Loucy (cell line): ENCODE measurements around the gene PRDM5.

ENCODE experiments used
- H2AFZ ChIP-seq: fragments of 200-600 bp; sonication (generic); 2 replicates; pipeline ENCODE4 v1.6.0; 2016; ENCODE audit warnings: antibody characterized with exemption, mild to moderate bottlenecking, low read length, moderate library complexity
- H3F3A ChIP-seq: fragments of 200-600 bp; 2 replicates; pipeline ENCODE4 v1.6.0; 2016; ENCODE audit warnings: antibody characterized with exemption, low read depth, mild to moderate bottlenecking
- H3K27me3 ChIP-seq: fragments of 200-600 bp; sonication (generic); 2 replicates; pipeline ENCODE4 v1.6.1; 2014; ENCODE audit warnings: low read length, mild to moderate bottlenecking; ENCODE audit not compliant: insufficient read depth, poor library complexity, severe bottlenecking
- H3K36me3 ChIP-seq: fragments of 200-600 bp; sonication (generic); 2 replicates; pipeline ENCODE4 v1.6.1; 2016; ENCODE audit warnings: low read length; ENCODE audit not compliant: insufficient read depth
- H3K4me1 ChIP-seq: fragments of 200-600 bp; sonication (generic); 2 replicates; pipeline ENCODE4 v1.5.1; 2014; ENCODE audit warnings: low read length, mild to moderate bottlenecking; ENCODE audit not compliant: insufficient read depth, poor library complexity, severe bottlenecking
- H3K4me2 ChIP-seq: fragments of 200-600 bp; sonication (generic); 2 replicates; pipeline ENCODE4 v1.6.0; 2014; ENCODE audit warnings: antibody characterized with exemption, low read length, low read depth, mild to moderate bottlenecking; ENCODE audit not compliant: poor library complexity, severe bottlenecking
- H3K4me3 ChIP-seq: fragments of 200-600 bp; sonication (generic); 2 replicates; pipeline ENCODE4 v1.5.1; 2014; ENCODE audit warnings: low read length, mild to moderate bottlenecking, mixed read lengths; ENCODE audit not compliant: poor library complexity, severe bottlenecking
- H3K79me2 ChIP-seq: fragments of 200-600 bp; sonication (generic); 2 replicates; pipeline ENCODE4 v1.6.1; 2014; ENCODE audit warnings: low read length; ENCODE audit not compliant: insufficient read depth
- H3K9ac ChIP-seq: fragments of 200-600 bp; sonication (generic); 2 replicates; pipeline ENCODE4 v1.6.0; 2014; ENCODE audit warnings: mild to moderate bottlenecking, low read depth, low read length, moderate library complexity; ENCODE audit not compliant: poor library complexity, severe bottlenecking
- H3K9me2 ChIP-seq: fragments of 200-600 bp; sonication (generic); replicated peaks from 2 replicates; pipeline ENCODE4 v1.6.1; 2016; ENCODE audit warnings: low read depth, low read length, mixed read lengths
- H3K9me3 ChIP-seq: fragments of 200-600 bp; sonication (generic); 2 replicates; pipeline ENCODE4 v1.6.1; 2014; ENCODE audit warnings: mild to moderate bottlenecking, antibody characterized with exemption, low read length, low read depth; ENCODE audit not compliant: insufficient read depth
- H4K20me1 ChIP-seq: fragments of 200-600 bp; sonication (generic); 2 replicates; pipeline ENCODE4 v1.6.0; 2014; ENCODE audit warnings: antibody characterized with exemption, low read length, mild to moderate bottlenecking; ENCODE audit not compliant: insufficient read depth, poor library complexity, severe bottlenecking
- EZH2phosphoT487 ChIP-seq: fragments of 200-600 bp; IDR thresholded peaks from 2 replicates; pipeline ENCODE4 v1.6.1; 2018; ENCODE audit warnings: antibody characterized with exemption, mild to moderate bottlenecking, moderate library complexity, borderline replicate concordance
- TF ChIP-seq, protein P1 (sequence below): fragments of 200-600 bp; sonication (generic); conservative IDR thresholded peaks from 2 replicates; pipeline ENCODE4 v1.5.1; 2014; ENCODE audit warnings: mild to moderate bottlenecking, antibody characterized with exemption, low read length

The PRDM5 gene

GRCh38 chr4:120770897-120771296 lies 151.6 kb downstream of the PRDM5 start:
- H3K79me2 ChIP-seq: no peaks in the 10 kb centered on the region
- H3K9me2 ChIP-seq: no peaks in the 10 kb centered on the region
- no peaks in the 10 kb centered on the region for H3K27me3 ChIP-seq
- no peak for TF ChIP-seq EZH2phosphoT487
- TF ChIP-seq, protein P1, sequence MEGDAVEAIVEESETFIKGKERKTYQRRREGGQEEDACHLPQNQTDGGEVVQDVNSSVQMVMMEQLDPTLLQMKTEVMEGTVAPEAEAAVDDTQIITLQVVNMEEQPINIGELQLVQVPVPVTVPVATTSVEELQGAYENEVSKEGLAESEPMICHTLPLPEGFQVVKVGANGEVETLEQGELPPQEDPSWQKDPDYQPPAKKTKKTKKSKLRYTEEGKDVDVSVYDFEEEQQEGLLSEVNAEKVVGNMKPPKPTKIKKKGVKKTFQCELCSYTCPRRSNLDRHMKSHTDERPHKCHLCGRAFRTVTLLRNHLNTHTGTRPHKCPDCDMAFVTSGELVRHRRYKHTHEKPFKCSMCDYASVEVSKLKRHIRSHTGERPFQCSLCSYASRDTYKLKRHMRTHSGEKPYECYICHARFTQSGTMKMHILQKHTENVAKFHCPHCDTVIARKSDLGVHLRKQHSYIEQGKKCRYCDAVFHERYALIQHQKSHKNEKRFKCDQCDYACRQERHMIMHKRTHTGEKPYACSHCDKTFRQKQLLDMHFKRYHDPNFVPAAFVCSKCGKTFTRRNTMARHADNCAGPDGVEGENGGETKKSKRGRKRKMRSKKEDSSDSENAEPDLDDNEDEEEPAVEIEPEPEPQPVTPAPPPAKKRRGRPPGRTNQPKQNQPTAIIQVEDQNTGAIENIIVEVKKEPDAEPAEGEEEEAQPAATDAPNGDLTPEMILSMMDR: no peak
- H3K4me3 ChIP-seq: no peak overlapping the region
- no peaks in the 10 kb centered on the region for H3F3A ChIP-seq
- H3K9me3 ChIP-seq: no peaks in the 10 kb centered on the region
- H3K4me1 ChIP-seq: no peaks in the 10 kb centered on the region
- H3K36me3 ChIP-seq: no peaks in the 10 kb centered on the region
- H3K9ac ChIP-seq: no peak overlapping the region
- H2AFZ ChIP-seq: no peak overlapping the region
- H4K20me1 ChIP-seq: no peaks in the 10 kb centered on the region
- no peak overlapping the region for H3K4me2 ChIP-seq

- no peaks in the 10 kb centered on the region for H3K36me3 ChIP-seq
- H3F3A ChIP-seq: no peaks in the 10 kb centered on the region
- H3K79me2 ChIP-seq: no peaks in the 10 kb centered on the region
- H3K4me3 ChIP-seq: no peak overlapping the region
- H2AFZ ChIP-seq: no peak overlapping the region
- H3K4me2 ChIP-seq: no peak overlapping the region
- H3K9me2 ChIP-seq: no peaks in the 10 kb centered on the region
- H3K9me3 ChIP-seq: no peaks in the 10 kb centered on the region
- TF ChIP-seq, protein P1: no peak
- no peak for TF ChIP-seq EZH2phosphoT487
- H4K20me1 ChIP-seq: no peaks in the 10 kb centered on the region
- H3K4me1 ChIP-seq: no peaks in the 10 kb centered on the region
- no peak overlapping the region for H3K9ac ChIP-seq
- no peaks in the 10 kb centered on the region for H3K27me3 ChIP-seq
Measured at GRCh38 chr4:120769227-120769626, 153.3 kb downstream of the PRDM5 start.

DNA sequence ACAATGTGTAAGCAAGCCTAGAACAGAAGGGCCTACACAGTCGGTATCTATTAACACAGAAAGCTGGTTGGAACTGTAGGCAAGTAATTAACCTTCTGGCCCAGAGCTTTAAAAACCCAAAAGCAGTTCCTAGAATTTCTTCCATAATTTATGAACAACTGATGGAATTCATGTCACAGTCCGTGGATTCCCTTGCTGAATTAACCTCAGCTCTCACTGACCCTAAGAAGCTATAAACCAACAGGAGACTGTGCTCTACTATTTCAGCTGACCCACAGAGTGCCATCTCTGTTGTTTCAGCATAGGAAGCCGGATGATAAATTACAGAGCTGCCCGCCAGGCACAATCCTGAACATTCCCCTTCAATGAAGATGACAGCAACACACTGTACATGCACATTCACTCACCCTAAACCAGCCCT lies 157.3 kb downstream of the PRDM5 start:
- Histone ChIP-seq H4K20me1 (no peaks in the 10 kb centered on the region), H3K4me2 (no peak overlapping the region), H2AFZ (no peak overlapping the region)

More for the DNA sequence above, 157.3 kb downstream of the PRDM5 start:
- Histone ChIP-seq H3F3A (no peaks in the 10 kb centered on the region), H3K4me3 (no peak overlapping the region), H3K4me1 (no peaks in the 10 kb centered on the region), H3K9me3 (no peaks in the 10 kb centered on the region), H3K9ac (no peak overlapping the region), H3K79me2 (no peaks in the 10 kb centered on the region), H3K36me3 (no peaks in the 10 kb centered on the region), H3K9me2 (no peaks in the 10 kb centered on the region), H3K27me3 (no peaks in the 10 kb centered on the region)
- TF ChIP-seq EZH2phosphoT487: no peak
- TF ChIP-seq, protein P1: no peak
